Tibial nerve (tissue), 3 donors: ENCODE measurements around the gene PUSL1.

Experiments
- POLR2A ChIP-seq, 2 donors: fragments of 450-650 bp; IDR thresholded peaks; one replicate each; pipeline ENCODE4 v1.6.1; 2017; ENCODE audit warnings: antibody characterized with exemption in 2 of 2, mild to moderate bottlenecking in 2 of 2, moderate library complexity in 2 of 2
- TF ChIP-seq, protein P1 (sequence below), 5 experiments: fragments of 200-600 bp in 3 of 5; fragments of 450-650 bp in 2 of 5; sonication (generic) in 3 of 5; IDR thresholded peaks; one replicate each; pipeline ENCODE4 v1.5.1; 2016 to 2019; ENCODE audit warnings: antibody characterized with exemption in 5 of 5, mild to moderate bottlenecking in 3 of 5, moderate library complexity in 2 of 5

DNA sequence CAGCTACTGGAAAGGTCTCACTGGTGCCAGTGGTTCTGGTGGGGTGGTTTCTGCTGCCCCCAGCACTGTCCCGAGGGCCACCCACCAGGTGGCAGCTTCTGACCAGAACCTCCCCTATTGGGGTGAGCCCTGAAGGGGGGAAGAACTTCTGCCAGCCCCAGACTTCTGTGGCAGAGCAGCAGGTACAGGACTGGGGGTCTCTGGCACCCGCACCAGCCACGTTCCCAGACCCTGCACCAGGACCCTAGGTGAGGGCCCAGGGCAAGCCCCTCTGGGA is 1.6 kb downstream of the PUSL1 start:
- TF ChIP-seq, protein P1, sequence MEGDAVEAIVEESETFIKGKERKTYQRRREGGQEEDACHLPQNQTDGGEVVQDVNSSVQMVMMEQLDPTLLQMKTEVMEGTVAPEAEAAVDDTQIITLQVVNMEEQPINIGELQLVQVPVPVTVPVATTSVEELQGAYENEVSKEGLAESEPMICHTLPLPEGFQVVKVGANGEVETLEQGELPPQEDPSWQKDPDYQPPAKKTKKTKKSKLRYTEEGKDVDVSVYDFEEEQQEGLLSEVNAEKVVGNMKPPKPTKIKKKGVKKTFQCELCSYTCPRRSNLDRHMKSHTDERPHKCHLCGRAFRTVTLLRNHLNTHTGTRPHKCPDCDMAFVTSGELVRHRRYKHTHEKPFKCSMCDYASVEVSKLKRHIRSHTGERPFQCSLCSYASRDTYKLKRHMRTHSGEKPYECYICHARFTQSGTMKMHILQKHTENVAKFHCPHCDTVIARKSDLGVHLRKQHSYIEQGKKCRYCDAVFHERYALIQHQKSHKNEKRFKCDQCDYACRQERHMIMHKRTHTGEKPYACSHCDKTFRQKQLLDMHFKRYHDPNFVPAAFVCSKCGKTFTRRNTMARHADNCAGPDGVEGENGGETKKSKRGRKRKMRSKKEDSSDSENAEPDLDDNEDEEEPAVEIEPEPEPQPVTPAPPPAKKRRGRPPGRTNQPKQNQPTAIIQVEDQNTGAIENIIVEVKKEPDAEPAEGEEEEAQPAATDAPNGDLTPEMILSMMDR (IDR thresholded peaks at IDR 0.05) = no peak
- TF ChIP-seq POLR2A (IDR thresholded peaks at IDR 0.05) = no peak
